G401.6 (cell line): ENCODE measurements around the gene ISOC2.

Experiments used
- FAIRE-seq: peaks from 2 replicates; lab custom pipeline; 2012; peaks lifted over from hg19 to GRCh38; lab: Jason Lieb, UNC

The ISOC2 gene

GRCh38 chr19:55477905-55478304 is 16.5 kb upstream of the ISOC2 start:
- FAIRE-seq, result no peak

GRCh38 chr19:55476100-55476775 is 14.8 kb upstream of the ISOC2 start, which contains the start of gene ZNF628:
ZNF628 (plus strand) TSS chr19:55476617; CDS start chr19:55479911, 3,294 bp downstream.
- FAIRE-seq, result peak; percentile 60

GRCh38 chr19:55474269-55475265 is 13.1 kb upstream of the ISOC2 start:
- FAIRE-seq, result no peak

GRCh38 chr19:55473225-55474012 is 12.0 kb upstream of the ISOC2 start:
- FAIRE-seq, result no peak

GRCh38 chr19:55472463-55472862 is 11.0 kb upstream of the ISOC2 start:
- FAIRE-seq, result no peak

GRCh38 chr19:55471266-55471665 is 9.8 kb upstream of the ISOC2 start:
- FAIRE-seq, result no peak

GRCh38 chr19:55468054-55468393 is 6.6 kb upstream of the ISOC2 start:
- no peak for FAIRE-seq

- no peak for FAIRE-seq
These were observed 6.0 kb upstream of the ISOC2 start for GRCh38 chr19:55467236-55468053.

GRCh38 chr19:55466241-55466614 is 4.8 kb upstream of the ISOC2 start:
- FAIRE-seq, result no peak

- FAIRE-seq, result no peak
These were observed 4.2 kb upstream of the ISOC2 start for GRCh38 chr19:55465460-55466240.

GRCh38 chr19:55464662-55465054 is 3.2 kb upstream of the ISOC2 start, which contains the start of gene C19orf85:
C19orf85 (minus strand) TSS chr19:55464751; CDS start chr19:55464554, 197 bp downstream.
- FAIRE-seq, result no peak

GRCh38 chr19:55464039-55464661 is 2.7 kb upstream of the ISOC2 start:
- no peak for FAIRE-seq

- FAIRE-seq, result no peak
These were observed 2.2 kb upstream of the ISOC2 start for GRCh38 chr19:55463583-55464031.

- no peak for FAIRE-seq
These were observed 1.3 kb upstream of the ISOC2 start for GRCh38 chr19:55462722-55463121.

- FAIRE-seq, result no peak
These were observed 658 bp upstream of the ISOC2 start for GRCh38 chr19:55461974-55462626.

- peak; percentile 96 for FAIRE-seq
These were observed 678 bp downstream of the ISOC2 start for GRCh38 chr19:55460670-55461258.

GRCh38 chr19:55459950-55460657 is 1.3 kb downstream of the ISOC2 start:
- no peak for FAIRE-seq

GRCh38 chr19:55459551-55459949 is 1.9 kb downstream of the ISOC2 start:
- FAIRE-seq, result no peak
